IMR-90 (cell line): ENCODE data around the gene DSC3. TPM values are rescaled to one million over a fixed set of nuclear protein-coding genes. Genes with fewer than 3 reads are reported as not detected.

Experiments used
- ATAC-seq: fragments of 200-7000 bp; cut with Tn5 transposase; 2 replicates; pipeline ENCODE4 v1.9.1; 2020; ENCODE audit warnings: low read depth, mild to moderate bottlenecking, moderate library complexity
- BruUV-seq: library from RNA; stranded (reverse); fragments of 400-500 nt; replicated peaks from 2 replicates; lab custom pipeline; 2021; lab: Mats Ljungman, UMichigan
- CTCF ChIA-PET: fragments of 300-600 bp; formaldehyde crosslinking; extraction: SDS; loops from one replicate; lab custom pipeline; 2021; ENCODE audit warnings: antibody characterized with exemption; lab: Yijun Ruan, JAX
- POLR2A ChIA-PET: fragments of 300-600 bp; sonication (Branson Sonifier 250); formaldehyde crosslinking; loops from one replicate; lab custom pipeline; 2022; ENCODE audit warnings: antibody characterized with exemption; ENCODE audit not compliant: unreplicated experiment; lab: Charles Lee
- DNase-seq: peaks from one replicate; pipeline ENCODE4 v3.0.0; 2013
- H2AFZ ChIP-seq: replicated peaks from 2 replicates; pipeline ENCODE3; 2013; ENCODE audit warnings: low read length, mild to moderate bottlenecking; ENCODE audit not compliant: poor library complexity
- H2AK5ac ChIP-seq: 2 replicates; pipeline ENCODE4 v1.6.1; 2013; ENCODE audit warnings: low read depth, low read length, inconsistent platforms
- H2AK9ac ChIP-seq: replicated peaks from 2 replicates; pipeline ENCODE3; 2013; ENCODE audit warnings: mild to moderate bottlenecking, low read depth, low read length, moderate library complexity; ENCODE audit not compliant: poor library complexity
- H2BK120ac ChIP-seq: 2 replicates; pipeline ENCODE4 v1.6.1; 2013; ENCODE audit warnings: low read depth, low read length, inconsistent platforms
- H2BK15ac ChIP-seq: 3 replicates; pipeline ENCODE4 v1.6.1; 2013; ENCODE audit warnings: low read depth, low read length, inconsistent platforms
- H2BK20ac ChIP-seq: 2 replicates; pipeline ENCODE4 v1.6.1; 2013; ENCODE audit warnings: low read depth, mild to moderate bottlenecking, inconsistent platforms, low read length, moderate library complexity
- H2BK5ac ChIP-seq: 2 replicates; pipeline ENCODE4 v1.6.1; 2013; ENCODE audit warnings: mild to moderate bottlenecking, low read depth, low read length, inconsistent platforms; ENCODE audit not compliant: poor library complexity, severe bottlenecking
- H3K14ac ChIP-seq: replicated peaks from 2 replicates; pipeline ENCODE4 v1.6.1; 2013; ENCODE audit warnings: low read depth, low read length, inconsistent platforms
- H3K18ac ChIP-seq: 2 replicates; pipeline ENCODE4 v1.6.1; 2013; ENCODE audit warnings: low read depth, low read length, control low read depth
- H3K23ac ChIP-seq: 2 replicates; pipeline ENCODE4 v1.6.1; 2013; ENCODE audit warnings: low read depth, low read length, inconsistent platforms
- H3K27ac ChIP-seq: 2 replicates; pipeline ENCODE4 v1.5.1; 2013; ENCODE audit warnings: mild to moderate bottlenecking, control low read depth, low read length; ENCODE audit not compliant: insufficient read depth
- H3K27me3 ChIP-seq: 2 replicates; pipeline ENCODE4 v1.6.1; 2013; ENCODE audit warnings: low read length; ENCODE audit not compliant: control insufficient read depth, insufficient read depth
- H3K36me3 ChIP-seq: 2 replicates; pipeline ENCODE4 v1.6.1; 2013; ENCODE audit warnings: low read length, mixed read lengths; ENCODE audit not compliant: control insufficient read depth, insufficient read depth
- H3K4ac ChIP-seq: 2 replicates; pipeline ENCODE4 v1.6.1; 2013; ENCODE audit warnings: low read depth, low read length, inconsistent platforms
- H3K4me1 ChIP-seq: 2 replicates; pipeline ENCODE4 v1.6.1; 2013; ENCODE audit warnings: low read length, mixed read lengths; ENCODE audit not compliant: control insufficient read depth, insufficient read depth
- H3K4me2 ChIP-seq: 2 replicates; pipeline ENCODE4 v1.6.1; 2013; ENCODE audit warnings: low read depth, mild to moderate bottlenecking, control low read depth, low read length, moderate library complexity
- H3K4me3 ChIP-seq: 2 replicates; pipeline ENCODE4 v1.5.1; 2013; ENCODE audit warnings: low read depth, mild to moderate bottlenecking, control low read depth, low read length, moderate library complexity; ENCODE audit not compliant: insufficient read depth
- H3K56ac ChIP-seq: 2 replicates; pipeline ENCODE4 v1.6.1; 2013; ENCODE audit warnings: low read length, inconsistent platforms; ENCODE audit not compliant: insufficient read depth; ENCODE audit errors: extremely low read depth
- H3K79me1 ChIP-seq, 2 experiments: 2 replicates each; pipeline ENCODE4 v1.6.1; 2013; ENCODE audit warnings: low read length in 2 of 2, inconsistent platforms in 1 of 2, low read depth in 1 of 2
- H3K9ac ChIP-seq: 2 replicates; pipeline ENCODE4 v1.6.1; 2013; ENCODE audit warnings: low read depth, low read length, control low read depth
- H3K9me1 ChIP-seq: 2 replicates; pipeline ENCODE4 v1.6.1; 2013; ENCODE audit warnings: low read length, inconsistent platforms; ENCODE audit not compliant: insufficient read depth
- H3K9me3 ChIP-seq: 2 replicates; pipeline ENCODE4 v1.6.1; 2013; ENCODE audit warnings: low read length; ENCODE audit not compliant: control insufficient read depth, insufficient read depth
- H4K20me1 ChIP-seq: 2 replicates; pipeline ENCODE4 v1.6.1; 2013; ENCODE audit warnings: low read length, inconsistent platforms; ENCODE audit not compliant: insufficient read depth
- H4K5ac ChIP-seq: 2 replicates; pipeline ENCODE4 v1.6.1; 2013; ENCODE audit warnings: mild to moderate bottlenecking, low read depth, low read length, control low read depth
- H4K8ac ChIP-seq, 2 experiments: 2 replicates each; pipeline ENCODE4 v1.6.1; 2013; ENCODE audit warnings: low read depth in 2 of 2, low read length in 2 of 2, control low read depth in 1 of 2, inconsistent platforms in 1 of 2
- H4K91ac ChIP-seq: 2 replicates; pipeline ENCODE4 v1.6.1; 2013; ENCODE audit warnings: low read depth, low read length, inconsistent platforms; ENCODE audit not compliant: insufficient read depth
- BHLHE40 ChIP-seq: fragments of 150-350 bp; IDR thresholded peaks from 2 replicates; pipeline ENCODE4 v1.6.1; 2016; ENCODE audit warnings: mild to moderate bottlenecking, low read depth, low read length
- MAFK ChIP-seq: IDR thresholded peaks from 2 replicates; pipeline ENCODE4 v1.6.1; 2012; ENCODE audit warnings: low read depth, low read length, improper control_type of control experiment
- MAZ ChIP-seq: IDR thresholded peaks from 2 replicates; pipeline ENCODE4 v1.6.1; 2012; ENCODE audit warnings: low read depth, mild to moderate bottlenecking, low read length, improper control_type of control experiment, moderate library complexity, borderline replicate concordance
- NFE2L2 ChIP-seq: fragments of 150-350 bp; IDR thresholded peaks from 2 replicates; pipeline ENCODE4 v1.6.1; 2016; ENCODE audit warnings: low read depth, mild to moderate bottlenecking, low read length
- RAD21 ChIP-seq: IDR thresholded peaks from 2 replicates; pipeline ENCODE4 v1.6.1; 2012; ENCODE audit warnings: low read length, improper control_type of control experiment
- RFX5 ChIP-seq: IDR thresholded peaks from 2 replicates; pipeline ENCODE4 v1.8.0; 2012; ENCODE audit warnings: low read depth, mild to moderate bottlenecking, low read length, moderate library complexity
- USF2 ChIP-seq: fragments of 150-350 bp; IDR thresholded peaks from 2 replicates; pipeline ENCODE4 v1.6.1; 2017; ENCODE audit warnings: mild to moderate bottlenecking, antibody characterized with exemption, low read length, low read depth
- WGBS, 2 experiments: methylation state at CpG; one replicate each; pipeline versions ENCODE4 v1.1.5 to v1.1.7; 2013; ENCODE audit warnings: missing lambda C conversion rate in 2 of 2; ENCODE audit not compliant: insufficient read length in 1 of 2; ENCODE audit errors: extremely low coverage in 2 of 2; 5-methylcytosine and 5-hydroxymethylcytosine counted together
- dilution Hi-C: fragments of 300-500 bp; cut with HindIII; formaldehyde crosslinking; loops from one replicate; pipeline ENCODE4 v1.14.3; 2018; ENCODE audit warnings: low sequenced_read_pairs; ENCODE audit not compliant: unreplicated experiment
- in situ Hi-C: fragments of 300-500 bp; cut with MboI; formaldehyde crosslinking; loops from 3 replicates; pipeline ENCODE4 v1.14.3; 2019; ENCODE audit warnings: low sequenced_read_pairs, inconsistent platforms, mixed read lengths
- intact Hi-C: fragments of 100-400 bp; cut with micrococcal nuclease; formaldehyde crosslinking; loops from 2 replicates; pipeline ENCODE4 v1.10.0; 2022
- polyA plus RNA-seq, 3 experiments: library from polyadenylated mRNA; depleted of rRNA; stranded (reverse); fragments of >200 nt; gene quantifications; 2 replicates each; pipeline ENCODE4 v1.2.3, GENCODE V29; 2012; ENCODE audit warnings: low replicate concordance in 1 of 3
- total RNA-seq: library from RNA; depleted of rRNA; stranded (reverse); fragments of >200 nt; gene quantifications from 2 replicates; pipeline ENCODE4 v1.2.3, GENCODE V29; 2012

The DSC3 gene
- total and polyA plus RNA-seq, 2 of the 4 experiments (the other 2 are of a cell fraction) = under 0.01 to 0.09 TPM

GRCh38 chr18:31042084-31042405 lies 497 bp downstream of the DSC3 start:
- H2AK9ac ChIP-seq = no peak overlapping the region
- H2AK5ac ChIP-seq = no peak overlapping the region
- H4K91ac ChIP-seq = no peak overlapping the region
- no peak for DNase-seq
- H3K36me3 ChIP-seq = no peaks in the 10 kb centered on the region
- no peak overlapping the region for H2BK15ac ChIP-seq
- H4K5ac ChIP-seq = no peak overlapping the region
- H4K8ac ChIP-seq = no peak overlapping the region
- intact Hi-C loops (no loop called here), in situ Hi-C loops (no loop called here), dilution Hi-C loops (no loop called here)
- H4K20me1 ChIP-seq = no peaks in the 10 kb centered on the region
- no peak overlapping the region for H3K56ac ChIP-seq
- 8% methylated on average over 11 of the region's 17 CpGs; no CpG with 5 or more reads in 1 of the 2 experiments for WGBS, 2 experiments
- no peak overlapping the region for H2BK120ac ChIP-seq
- H2BK20ac ChIP-seq = no peak overlapping the region
- no peak overlapping the region for H3K14ac ChIP-seq
- BruUV-seq = no TSS peak
- H3K4me2 ChIP-seq = peak overlapping the region; percentile 21; the same call in 1 of the 2 replicates
- ATAC-seq = no peak
- H3K4me1 ChIP-seq = no peaks in the 10 kb centered on the region
- H3K23ac ChIP-seq = no peak overlapping the region
- H3K9me1 ChIP-seq = no peaks in the 10 kb centered on the region
- no peak overlapping the region for H3K4ac ChIP-seq
- POLR2A ChIA-PET = no interaction called here
- no peak overlapping the region for H2BK5ac ChIP-seq
- no peak overlapping the region for H2AFZ ChIP-seq
- CTCF ChIA-PET = no interaction called here
- H3K27ac ChIP-seq = no peak overlapping the region
- no peak overlapping the region for H3K4me3 ChIP-seq
- H3K9ac ChIP-seq = no peak overlapping the region
- TF ChIP-seq NFE2L2 (no peak), RFX5 (no peak), MAFK (no peak), USF2 (no peak), BHLHE40 (no peak), MAZ (no peak), RAD21 (no peak)
- H3K18ac ChIP-seq = no peak overlapping the region
- H3K9me3 ChIP-seq = peaks cover 8% of the 10 kb centered on the region
- no peaks in the 10 kb centered on the region for H3K79me1 ChIP-seq
- H3K27me3 ChIP-seq = peaks cover 21% of the 10 kb centered on the region
